Measurements from ENCODE around the gene CITED4.

CITED4 gene

DNA sequence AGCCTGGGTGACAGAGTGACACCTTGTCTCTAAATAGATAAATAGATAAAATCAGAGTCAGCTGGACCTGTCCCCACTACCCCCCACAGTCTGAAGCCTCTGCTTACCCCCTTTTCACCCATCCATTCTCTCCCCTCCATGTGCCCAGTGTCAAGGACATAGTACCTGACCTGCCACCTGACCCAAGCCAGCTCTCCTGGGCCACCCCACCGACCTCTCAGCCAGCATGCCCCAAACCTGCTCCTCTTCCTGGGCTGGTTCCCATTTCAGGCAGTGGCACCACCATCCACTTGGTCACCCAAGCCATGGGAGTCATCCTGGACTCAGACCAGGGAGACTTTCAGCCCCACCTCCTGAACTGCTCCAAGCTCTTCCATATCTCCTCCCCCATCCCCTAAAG, 28.2 kb downstream of the CITED4 start:
- no peak for DNase-seq

DNA sequence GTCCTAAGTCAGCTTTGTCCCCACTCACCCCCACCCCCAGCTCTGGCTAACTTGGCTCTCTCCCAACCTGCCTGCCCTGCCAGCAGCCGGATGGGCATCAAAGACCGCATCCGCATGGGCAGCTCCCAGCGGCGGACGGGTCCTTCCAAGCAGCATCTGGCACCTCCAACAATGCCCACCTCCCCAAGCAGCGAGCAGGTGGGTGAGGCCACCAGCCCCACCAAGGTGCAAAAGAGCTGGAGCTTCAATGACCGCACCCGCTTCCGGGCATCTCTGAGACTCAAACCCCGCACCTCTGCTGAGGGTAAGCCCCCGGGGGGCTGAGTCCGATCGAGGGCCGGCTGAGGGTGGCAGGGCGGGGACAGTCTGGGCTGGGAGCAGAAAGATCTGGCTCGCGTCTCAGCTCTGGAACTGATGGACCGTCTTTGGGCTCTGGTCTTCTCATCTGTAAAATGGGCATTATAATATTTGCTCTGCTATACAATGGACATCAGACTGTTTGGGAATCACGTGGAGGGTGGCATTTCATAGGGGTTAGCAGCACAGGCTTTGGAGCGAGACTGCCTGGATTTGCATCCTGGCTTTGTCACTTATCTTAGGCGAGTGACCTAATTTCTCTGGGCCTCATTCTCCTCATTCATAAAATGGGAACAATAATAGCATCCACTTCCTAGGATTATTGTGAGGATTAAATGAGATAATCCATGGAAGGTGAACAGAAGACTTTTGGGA, 31.0 kb downstream of the CITED4 start:
- DNase-seq, result no peak

DNA sequence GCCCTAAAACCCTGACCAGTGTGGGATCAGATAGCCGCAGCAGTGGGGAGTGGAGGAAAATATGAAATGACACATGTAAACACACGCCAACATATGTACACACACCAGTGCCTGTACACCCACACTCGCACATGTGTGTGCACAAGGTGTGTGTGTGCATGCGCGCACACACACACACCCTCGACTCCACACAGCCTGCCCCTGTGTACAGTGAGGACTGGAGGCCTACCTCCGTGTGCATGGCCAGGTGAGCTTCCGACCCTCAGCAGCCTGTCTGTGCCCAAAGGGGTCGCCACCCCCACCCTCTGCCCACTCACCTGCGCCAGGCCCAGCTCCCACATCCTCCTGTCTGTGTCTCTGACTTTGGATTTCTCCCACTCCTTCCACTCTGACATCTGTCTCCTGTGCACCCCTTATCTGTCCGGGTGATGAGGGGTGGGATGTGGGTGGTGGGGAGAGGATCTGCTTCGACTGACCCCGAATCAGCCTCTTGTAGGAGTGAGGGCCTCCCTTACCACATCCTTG, 31.7 kb downstream of the CITED4 start:
- no peak for DNase-seq

DNA sequence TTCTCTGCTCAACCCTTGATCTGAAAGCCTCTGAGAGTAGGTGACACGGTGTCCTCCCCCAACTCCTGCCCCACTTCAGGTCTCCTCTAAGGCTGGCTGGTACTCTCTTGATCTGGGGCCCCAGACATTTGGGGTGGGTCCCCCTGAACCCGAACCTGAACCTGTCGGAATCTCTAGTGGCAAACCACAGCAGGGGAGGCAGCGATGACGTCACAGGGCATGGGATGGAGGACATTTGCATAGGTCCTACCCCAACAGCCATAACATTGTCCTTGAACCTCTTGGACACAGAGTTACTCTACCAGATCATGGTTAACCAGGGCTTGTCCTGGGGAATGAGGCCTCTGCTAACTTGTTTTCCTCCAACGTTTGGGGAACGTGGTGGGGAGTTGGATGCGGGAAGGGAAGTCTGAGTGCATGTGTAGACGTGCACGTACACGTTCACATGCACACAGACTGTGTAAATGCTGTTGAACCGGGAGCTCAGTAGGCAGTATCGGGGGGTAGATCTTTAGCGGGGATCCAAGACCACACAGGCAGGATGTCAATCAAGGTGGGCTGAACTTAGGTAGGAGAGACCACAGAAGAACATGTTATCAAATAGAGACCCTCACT, 32.4 kb downstream of the CITED4 start:
- DNase-seq, result no peak

DNA sequence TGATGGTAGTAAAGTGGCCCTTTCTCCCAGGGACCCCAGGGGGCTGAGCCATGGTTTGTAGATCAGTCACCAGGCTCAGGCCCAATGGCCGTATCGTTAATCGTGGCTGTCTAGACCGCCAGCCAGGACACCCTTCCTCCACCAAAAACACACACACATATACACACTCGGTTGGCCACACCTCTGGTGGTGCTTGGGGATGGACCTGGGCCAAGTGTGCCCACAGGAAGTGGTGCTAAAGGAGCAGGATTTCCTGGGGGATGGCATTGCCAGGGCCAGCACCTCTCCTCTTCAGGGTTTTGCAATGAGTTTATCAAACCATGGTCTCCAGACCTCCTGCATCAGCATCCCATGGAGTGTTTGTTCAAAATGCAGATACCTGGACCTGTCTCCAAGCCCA, 36.2 kb downstream of the CITED4 start:
- DNase-seq, result no peak

DNA sequence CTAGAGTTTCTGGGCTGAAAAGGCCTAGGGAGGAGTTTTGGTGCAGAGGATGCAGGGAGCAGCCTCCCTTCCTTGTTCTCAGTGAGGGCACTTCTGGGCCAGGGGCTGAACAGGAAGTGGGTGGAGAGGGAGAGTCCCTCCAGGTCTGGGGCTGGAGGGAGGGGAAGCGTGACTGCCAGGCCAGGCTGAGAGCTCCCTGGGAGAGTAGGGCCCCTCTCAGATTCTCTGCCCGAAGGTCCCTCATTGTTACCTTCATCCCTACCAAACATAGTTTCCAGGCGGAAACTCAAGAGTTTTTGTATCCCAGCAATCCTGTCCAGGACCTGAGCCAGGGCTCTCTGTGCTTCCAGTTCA, 36.8 kb downstream of the CITED4 start:
- no peak for DNase-seq

DNA sequence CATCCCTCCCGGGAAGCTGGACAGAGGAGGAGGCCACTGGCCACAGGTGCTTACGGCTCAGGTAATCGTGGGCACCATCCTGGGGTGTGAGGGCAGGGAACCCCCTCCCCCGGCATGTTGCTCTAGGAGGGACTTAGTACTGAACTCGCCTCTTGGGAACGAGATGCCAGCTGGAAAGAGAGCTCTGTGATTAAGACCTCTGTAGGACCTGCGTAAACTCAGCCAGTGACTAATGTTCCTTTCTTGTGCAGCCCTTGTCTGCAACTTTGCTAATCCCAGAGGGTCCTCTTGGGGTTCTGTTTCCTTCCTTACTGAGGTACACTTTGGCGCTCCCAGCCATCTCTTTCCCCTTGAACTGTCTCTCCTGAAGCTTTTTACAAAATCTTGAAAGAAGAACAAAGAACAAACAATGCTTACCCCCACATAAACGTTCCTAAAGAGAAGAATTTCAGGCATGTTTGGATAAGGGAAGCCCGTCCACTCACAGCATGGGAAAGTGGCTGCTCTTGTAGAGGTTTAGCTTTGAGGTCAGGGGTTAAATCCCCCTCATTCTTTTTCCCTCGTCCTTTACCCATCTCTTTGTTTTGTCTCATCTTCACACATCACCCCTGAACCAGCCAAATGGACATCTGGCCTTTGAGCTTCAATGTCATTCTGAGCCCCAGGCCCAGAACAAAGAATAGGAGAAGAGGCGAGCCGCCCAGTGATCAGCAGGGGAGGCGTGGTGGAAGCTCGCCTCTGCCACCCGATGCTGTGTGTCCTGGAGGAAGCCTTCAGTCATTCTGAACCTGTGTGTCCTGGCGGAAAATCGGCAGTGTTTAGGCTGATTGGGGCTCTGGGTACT, 37.4 kb downstream of the CITED4 start:
- peak; percentile 61 for DNase-seq

DNA sequence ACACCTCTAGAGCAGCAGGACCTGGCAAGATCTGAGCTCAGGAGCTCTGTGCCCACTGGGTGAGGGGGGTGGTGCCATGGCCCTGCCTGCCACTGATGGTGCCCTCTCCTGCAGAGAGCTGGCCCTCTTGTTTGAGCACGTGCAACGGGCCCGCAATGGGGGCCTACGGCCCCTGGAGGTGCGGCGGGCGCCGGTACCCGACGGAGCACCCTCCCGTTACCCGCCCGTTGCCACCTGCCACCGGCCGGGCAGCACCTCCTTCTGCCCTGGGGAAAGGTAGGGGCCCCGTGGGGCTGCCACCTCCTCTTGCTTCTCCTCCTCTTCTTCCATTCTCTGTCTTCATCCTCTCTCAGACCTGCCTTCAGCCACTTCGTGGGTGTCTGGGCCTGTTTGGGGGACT, 38.2 kb downstream of the CITED4 start:
- DNase-seq, result no peak

DNA sequence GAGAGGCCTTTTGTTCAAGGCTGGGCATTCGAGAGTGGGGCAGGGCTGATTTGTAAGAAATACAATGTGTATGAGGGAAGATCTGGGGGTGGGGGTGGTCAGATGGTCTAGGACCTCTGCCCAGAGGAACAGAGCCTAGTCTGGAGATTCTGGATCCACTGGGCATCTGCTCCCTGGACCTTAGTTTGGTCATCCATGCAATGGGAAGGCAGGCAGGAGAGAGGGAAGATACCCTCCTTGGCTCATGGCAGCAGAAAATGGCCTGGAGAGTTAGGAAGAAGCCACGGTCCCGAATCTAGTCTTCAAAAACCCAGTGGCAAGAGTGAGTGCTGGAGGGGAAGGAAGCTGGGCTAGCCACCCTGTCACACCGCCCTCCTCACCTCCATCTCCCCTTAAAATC, 38.8 kb downstream of the CITED4 start:
- DNase-seq, result no peak

DNA sequence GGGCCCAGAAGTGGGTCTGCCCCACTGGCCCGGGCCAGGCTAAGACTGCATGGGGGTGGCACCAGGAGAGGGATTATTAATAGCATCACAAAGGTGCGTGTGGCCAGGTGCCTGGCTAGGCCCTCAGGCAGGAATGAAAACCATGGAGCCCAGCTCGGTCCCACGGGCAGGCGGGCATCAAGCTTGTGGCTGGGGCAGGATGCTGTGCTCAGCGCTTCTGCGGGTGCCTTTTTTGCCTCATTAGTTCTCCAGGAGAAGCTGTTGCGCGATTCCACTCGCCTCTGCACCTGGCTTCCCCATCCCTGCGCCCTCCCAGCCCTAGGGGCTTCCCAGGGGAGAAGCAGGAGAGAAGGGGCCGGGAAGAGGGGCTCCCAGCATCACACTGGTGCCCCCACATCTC, 39.3 kb downstream of the CITED4 start:
- no peak for DNase-seq

DNA sequence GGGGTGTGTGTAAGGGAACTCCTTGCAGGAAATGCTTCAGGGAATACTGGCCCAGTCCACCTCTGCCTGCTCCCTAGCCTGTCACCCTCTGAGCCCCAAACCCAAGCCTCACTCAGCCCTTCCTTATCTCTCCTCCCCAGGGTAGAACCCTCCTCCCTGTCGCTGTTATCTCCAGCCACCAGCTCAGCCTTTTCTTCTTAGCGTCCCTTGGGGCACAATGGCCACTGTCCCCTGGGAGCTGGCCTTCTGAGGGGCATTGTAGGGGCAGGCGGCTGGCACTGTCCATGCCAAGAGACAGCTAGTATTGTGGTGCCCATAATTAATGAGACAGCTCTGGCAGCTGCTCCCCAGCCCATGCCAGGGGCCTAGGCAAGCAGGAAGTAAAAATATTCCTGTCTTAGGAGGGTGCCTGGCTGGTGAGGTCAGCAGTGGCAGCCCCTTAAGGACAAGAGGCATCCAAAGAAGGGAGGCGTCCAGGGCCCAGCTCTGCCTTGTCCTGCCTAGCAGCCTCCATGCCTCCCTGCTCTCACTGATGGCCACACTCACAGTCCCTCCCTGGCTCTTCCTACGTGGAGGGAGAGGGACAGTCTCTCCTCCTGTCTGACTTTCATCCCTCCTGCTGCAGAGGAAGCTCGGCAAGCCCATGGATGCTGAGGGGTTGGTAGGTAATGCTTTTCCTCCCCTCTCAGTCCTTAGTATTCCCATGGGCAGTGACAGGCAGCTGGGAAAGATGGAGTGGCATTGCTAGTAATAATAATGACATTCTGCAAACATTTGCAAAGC, 41.1 kb downstream of the CITED4 start:
- no peak for DNase-seq

DNA sequence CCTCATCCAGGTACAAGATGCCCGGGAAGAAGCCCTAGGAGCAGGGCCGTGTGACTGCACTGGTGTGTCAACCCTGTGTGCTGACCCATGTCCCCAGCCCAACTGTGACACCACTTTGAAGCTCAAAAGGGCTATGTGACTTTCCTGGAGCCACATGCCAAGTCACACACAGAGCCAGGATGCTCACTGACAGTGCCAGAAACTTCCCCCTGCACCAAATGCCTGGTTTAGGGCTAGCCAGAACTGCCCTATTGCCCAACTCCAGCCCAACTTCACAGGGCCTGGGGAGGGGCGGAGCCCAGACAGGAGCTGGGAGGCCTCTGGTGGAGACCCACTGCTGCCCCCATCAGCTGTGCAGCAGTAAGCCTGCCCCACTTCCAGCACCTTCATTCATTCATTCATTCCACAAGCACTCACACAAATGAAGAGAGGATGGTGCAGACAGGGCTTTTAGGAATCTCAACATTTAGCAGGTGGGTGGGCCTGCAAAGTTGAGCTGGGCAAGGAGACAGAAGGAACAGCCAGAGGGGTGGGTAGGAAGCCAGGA, 41.8 kb downstream of the CITED4 start:
- no peak for DNase-seq

DNA sequence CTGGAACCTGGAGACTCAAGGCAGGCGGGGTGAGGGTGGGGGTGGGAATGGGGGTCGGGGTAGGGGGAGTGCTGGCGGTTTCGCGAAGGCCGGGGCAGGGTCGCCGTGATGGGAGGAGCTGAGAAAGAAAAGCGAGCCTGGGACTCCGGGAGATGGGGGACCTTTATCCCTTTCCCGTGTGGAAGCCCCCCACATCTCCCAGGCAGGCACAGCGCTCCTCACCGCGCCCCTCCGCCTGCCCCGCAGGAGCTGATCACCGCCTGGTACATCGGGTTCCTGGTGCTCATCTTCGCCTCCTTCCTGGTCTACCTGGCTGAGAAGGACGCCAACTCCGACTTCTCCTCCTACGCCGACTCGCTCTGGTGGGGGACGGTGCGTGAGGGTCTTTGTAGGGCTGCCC, 43.1 kb downstream of the CITED4 start:
- no peak for DNase-seq

DNA sequence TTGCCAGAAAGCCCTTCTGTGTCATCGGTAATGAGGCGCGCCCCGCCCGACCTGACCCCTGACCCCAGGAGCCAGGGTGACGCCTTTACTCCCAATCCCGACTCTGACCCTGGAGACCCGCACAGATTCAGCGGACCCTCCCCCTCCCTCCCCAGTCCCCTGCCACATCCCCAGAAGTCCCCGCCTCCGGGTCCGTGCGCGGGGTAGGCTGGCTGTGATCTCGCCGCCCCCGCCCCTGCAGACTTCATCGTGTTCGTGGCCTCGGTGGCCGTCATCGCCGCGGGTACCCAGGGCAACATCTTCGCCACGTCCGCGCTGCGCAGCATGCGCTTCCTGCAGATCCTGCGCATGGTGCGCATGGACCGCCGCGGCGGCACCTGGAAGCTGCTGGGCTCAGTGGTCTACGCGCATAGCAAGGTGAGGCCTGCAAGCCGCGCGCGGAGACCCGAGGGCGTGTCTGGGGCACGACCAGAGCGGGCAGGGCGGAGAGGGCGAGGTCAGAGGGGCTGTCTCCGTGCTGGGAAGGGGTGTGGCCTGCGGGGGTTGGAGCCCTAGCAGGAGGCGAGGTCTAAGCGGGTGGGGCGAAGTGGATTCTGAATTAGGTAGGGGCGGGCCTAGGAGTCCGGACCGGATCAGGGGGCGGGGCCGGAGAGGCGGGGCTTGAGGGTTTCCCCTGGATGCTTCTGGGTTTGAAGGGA, 43.8 kb downstream of the CITED4 start:
- DNase-seq, result peak; percentile 48

DNA sequence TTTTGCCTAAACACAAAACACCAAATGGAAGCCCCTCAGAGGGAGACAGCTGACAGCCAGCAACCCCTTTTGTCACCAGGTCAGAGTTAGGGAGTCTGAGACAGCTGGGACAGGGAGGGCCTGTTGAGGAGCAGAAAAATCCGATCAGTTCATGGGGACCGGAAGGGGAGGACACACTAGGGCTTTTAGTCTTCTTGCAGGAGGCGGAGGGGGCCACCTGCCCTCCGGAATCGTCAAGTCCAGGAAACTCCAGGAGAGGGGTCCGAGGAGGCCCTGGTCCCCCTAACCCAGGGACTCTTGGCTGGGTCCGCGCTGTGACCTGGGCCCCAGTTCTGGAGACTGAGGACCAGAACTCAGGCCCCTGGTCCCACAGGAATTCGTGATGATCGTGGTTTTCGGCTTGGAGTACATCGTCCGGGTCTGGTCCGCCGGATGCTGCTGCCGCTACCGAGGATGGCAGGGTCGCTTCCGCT, 44.3 kb downstream of the CITED4 start:
- DNase-seq, result no peak

DNA sequence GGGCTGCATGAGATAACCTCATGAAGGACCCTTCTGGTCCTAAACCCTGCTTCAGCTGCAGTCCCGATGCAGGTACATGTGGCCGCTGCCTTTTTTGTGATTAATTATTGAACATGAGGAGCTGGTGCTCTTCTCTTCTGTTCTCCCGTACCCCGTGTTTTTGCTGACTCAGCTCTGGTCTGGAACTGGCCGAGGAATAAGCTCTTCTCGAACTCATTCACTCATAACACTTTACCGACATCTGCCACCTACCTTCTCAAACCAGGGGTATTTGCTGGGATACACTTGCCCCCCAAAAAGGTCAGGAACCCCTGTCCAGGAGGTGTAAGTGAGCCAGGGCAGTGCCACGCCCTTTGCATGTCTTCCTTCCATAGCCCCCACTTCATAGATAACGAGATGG, 46.7 kb downstream of the CITED4 start:
- no peak for DNase-seq
